NCI-H187 (cell line): ENCODE measurements around the gene MIPOL1.

Experiments used
- DNase-seq, 2 experiments: peaks; one replicate each; lab custom pipeline; 2025; lab: John Stamatoyannopoulos, UW

Gene MIPOL1

DNA sequence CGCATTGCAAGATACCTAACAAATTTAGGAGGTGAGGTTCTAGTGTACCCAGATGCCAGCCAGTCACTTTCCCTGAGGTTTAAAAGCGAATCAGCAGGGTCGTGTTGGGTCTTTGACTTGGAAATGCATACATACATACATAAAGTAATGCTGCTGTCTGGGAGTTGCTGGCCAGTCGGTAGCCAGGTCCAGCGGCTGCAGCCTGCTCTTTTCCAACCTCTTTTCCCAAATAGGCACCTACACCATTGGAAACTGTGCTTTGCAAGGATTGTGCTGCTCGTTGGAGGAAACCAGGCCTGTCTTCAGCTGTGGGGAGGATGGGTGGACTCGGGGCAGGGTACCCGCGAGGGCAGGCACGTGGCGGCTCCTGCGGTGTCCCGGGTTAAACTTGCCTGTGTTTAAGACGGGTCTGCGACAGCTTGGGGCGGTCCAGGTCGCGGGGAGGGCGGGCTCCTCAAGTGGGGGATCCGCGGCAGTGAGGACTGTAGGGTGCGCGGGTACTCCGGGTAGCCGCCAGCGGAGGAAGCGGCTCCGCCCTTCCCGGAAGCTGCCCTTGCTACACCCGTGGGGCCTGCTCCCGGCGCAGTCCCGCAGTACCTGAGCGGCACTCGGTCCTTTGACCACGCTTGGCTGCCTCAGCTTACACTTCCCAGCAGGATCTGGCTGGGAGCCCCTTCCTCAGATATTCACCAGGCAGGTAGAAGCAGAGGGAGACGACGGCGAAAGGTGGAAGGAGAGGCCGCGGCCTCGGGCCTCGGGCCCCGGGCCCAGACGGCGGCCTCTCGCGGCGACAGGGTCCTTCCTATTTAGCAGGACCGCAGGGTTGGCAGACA, 400.4 kb downstream of the MIPOL1 start:
- peak; percentile 46 to 76 for DNase-seq

- no peak for DNase-seq
These were observed 401.2 kb downstream of the MIPOL1 start for GRCh38 chr14:37598747-37599506.

GRCh38 chr14:37599507-37600368, 402.0 kb downstream of the MIPOL1 start:
- DNase-seq: peak in 1 of 2 experiments; percentile 37

DNA sequence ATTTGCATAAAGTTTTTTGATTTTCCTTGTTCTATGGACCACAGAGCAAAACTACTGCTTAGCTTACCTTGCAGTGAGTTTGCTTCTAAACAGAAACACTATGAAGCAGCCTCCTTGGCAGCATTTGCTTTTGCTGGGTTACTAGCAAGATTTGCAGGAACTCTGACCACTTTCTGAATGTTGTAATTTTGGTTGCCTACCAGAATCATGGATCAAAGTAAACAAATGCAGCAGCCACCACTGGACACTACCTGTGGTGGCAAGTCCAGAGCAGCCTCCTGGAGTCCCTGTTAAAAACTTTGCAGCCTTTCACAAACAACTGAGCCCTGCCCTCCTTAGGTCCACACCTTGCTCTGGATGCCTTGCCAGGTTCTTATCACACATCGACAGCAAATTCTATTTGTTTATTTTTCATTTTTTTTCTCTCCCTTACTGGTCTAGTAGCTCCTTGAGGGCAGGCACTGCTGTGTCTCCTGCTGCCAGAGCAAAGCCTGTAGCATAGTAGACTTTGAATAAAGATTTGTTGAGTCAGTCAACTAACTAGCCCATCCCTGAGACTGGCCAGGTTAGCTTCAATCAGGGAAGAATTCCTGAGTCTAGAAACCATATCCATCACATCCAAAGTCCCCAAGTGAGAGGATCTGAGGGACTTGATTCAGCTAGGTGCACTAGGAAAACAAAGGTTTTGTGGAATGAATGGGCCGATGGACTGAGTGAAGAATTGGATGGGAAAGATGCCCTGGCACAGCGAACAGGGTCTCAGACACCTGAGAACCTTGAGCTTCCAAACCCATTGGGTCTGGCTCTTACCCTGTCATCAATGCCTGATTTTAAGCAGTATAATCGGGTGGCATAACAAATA, 403.4 kb downstream of the MIPOL1 start:
- DNase-seq: no peak

DNA sequence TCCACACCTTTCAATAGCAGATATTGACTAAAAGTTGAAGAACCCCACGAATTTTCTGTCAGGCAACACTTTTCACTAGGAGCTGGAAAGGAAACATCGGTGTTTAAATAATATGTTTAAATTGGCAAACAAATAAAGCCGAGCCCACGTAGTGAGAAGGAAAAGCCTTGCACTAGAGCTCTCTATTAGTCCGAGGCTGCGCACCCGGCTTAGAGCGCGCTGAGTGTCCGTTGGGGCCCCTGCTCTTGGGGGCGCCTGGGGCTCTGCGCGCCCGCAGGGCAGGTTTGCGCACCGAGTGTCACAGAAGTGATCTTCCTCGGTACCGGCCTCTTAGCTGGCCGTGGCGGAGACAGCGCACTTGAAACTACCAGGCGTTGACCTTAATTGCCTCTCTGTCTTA, 404.1 kb downstream of the MIPOL1 start:
- no peak for DNase-seq
